GM12865 (cell line): Measurements from ENCODE around the gene BLOC1S3.

Experiments
- DNase-seq: peaks from one replicate; pipeline ENCODE4 v3.0.0; 2010; ENCODE audit warnings: low read depth
- H3K4me3 ChIP-seq: 2 replicates; pipeline ENCODE4 v1.5.1; 2011; ENCODE audit warnings: mild to moderate bottlenecking, low read depth, low read length, control low read depth
- CTCF ChIP-seq: IDR thresholded peaks from 2 replicates; pipeline ENCODE4 v1.5.1; 2011; ENCODE audit warnings: low read length, control low read depth, low read depth, inconsistent platforms; ENCODE audit not compliant: insufficient read depth; ENCODE audit errors: missing control alignments

The BLOC1S3 gene

GRCh38 chr19:45186509-45187334, 8.1 kb downstream of the BLOC1S3 start:
- no peak overlapping the region for H3K4me3 ChIP-seq
- TF ChIP-seq CTCF, result no peak
- no peak for DNase-seq

GRCh38 chr19:45187421-45188100, 9.0 kb downstream of the BLOC1S3 start:
- DNase-seq, result peak; percentile 68
- peak; percentile 71 for TF ChIP-seq CTCF
- H3K4me3 ChIP-seq, result no peak overlapping the region

GRCh38 chr19:45189971-45190370, 11.4 kb downstream of the BLOC1S3 start:
- H3K4me3 ChIP-seq, result no peak overlapping the region
- no peak for DNase-seq
- TF ChIP-seq CTCF, result no peak

GRCh38 chr19:45191375-45191774, 12.8 kb downstream of the BLOC1S3 start:
- DNase-seq, result no peak
- no peak for TF ChIP-seq CTCF
- H3K4me3 ChIP-seq, result no peak overlapping the region

- DNase-seq, result no peak
- no peak overlapping the region for H3K4me3 ChIP-seq
- TF ChIP-seq CTCF, result no peak
These were observed 17.2 kb downstream of the BLOC1S3 start for GRCh38 chr19:45195764-45196163.

- no peak for TF ChIP-seq CTCF
- no peak for DNase-seq
- H3K4me3 ChIP-seq, result no peak overlapping the region
These were observed 22.0 kb downstream of the BLOC1S3 start for GRCh38 chr19:45200568-45200967.
